ENCODE data around the gene OR52E5.

Gene OR52E5

DNA sequence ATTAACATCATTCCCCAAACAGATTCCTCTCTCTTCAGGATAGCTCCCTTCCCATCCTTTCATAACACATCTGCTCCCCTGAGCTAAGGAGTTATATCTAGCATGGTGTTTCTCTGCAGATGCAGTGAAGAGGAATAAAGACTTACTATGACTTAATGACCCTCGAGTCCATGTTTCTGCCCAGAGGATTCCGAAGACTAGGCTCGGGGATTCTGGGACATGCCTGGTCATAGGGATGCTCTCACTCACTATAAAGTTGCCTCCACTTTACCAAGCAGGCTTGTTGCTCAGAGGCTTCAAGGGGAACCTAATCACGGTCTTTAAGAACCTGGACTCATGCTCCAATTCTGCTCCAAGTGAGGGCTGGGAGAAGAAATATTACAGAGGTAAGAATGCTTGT lies 12.7 kb upstream of the OR52E5 start, which contains the start of gene OR52E4:
TSS of gene OR52E4 (plus strand) at position 301 of the 400 bp plus-strand sequence. CDS start 3,664 bp downstream, outside the sequence.
- TF ChIP-seq, protein P1, sequence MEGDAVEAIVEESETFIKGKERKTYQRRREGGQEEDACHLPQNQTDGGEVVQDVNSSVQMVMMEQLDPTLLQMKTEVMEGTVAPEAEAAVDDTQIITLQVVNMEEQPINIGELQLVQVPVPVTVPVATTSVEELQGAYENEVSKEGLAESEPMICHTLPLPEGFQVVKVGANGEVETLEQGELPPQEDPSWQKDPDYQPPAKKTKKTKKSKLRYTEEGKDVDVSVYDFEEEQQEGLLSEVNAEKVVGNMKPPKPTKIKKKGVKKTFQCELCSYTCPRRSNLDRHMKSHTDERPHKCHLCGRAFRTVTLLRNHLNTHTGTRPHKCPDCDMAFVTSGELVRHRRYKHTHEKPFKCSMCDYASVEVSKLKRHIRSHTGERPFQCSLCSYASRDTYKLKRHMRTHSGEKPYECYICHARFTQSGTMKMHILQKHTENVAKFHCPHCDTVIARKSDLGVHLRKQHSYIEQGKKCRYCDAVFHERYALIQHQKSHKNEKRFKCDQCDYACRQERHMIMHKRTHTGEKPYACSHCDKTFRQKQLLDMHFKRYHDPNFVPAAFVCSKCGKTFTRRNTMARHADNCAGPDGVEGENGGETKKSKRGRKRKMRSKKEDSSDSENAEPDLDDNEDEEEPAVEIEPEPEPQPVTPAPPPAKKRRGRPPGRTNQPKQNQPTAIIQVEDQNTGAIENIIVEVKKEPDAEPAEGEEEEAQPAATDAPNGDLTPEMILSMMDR (IDR thresholded peaks at IDR 0.05; ENCODE audit: low read depth, low read length) = no peak
- no peak within 1 kb of the TSS for H3K4me3 ChIP-seq (replicated peaks in 1 of 2; ENCODE audit: low read depth in 2 of 2, low read length in 2 of 2)
- DNase-seq (ENCODE audit: low read depth in 2 of 2) = no peak

DNA sequence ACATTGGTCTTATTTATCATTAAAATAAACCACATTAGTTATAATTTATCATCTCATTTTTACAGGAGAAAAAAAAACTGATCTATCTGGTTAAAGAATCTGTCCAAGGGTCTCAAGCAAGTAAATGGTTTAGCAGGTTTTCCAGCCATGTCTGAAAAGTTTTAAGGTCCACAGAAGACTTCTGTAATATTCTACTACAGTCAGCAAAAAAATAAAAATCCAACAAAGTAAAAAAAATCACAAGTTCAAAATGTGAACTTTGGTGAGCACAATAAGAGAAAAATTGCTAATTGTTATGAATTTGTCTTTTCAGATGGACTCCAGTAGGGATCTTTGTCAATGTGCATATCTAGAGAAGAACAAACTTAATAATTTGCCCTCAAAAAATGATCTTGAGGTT lies 11.3 kb upstream of the OR52E5 start:
- DNase-seq (ENCODE audit: low read depth in 2 of 2) = no peak
- H3K4me3 ChIP-seq (replicated peaks in 1 of 2; ENCODE audit: low read depth in 2 of 2, low read length in 2 of 2) = no peak overlapping the region
- TF ChIP-seq, protein P1 (IDR thresholded peaks at IDR 0.05; ENCODE audit: low read depth, low read length) = no peak

DNA sequence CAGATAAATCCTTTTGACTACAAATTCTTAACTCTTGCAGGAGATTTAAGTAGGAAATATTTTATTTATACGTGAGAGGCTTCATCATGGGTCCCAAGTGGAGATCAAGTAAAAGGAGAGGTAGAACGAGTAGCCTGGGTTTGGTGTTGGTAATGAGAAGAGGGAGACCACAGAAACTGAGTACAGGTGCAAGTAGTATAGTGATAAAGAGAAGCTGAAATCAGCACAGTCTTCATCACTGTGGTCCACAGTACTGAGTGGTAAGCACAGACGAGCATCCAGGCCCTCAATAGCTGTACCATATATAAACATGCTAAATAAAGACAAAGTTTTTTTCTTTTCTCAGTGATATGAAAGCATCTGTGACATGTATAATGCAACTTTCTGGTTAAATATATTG lies 5.8 kb upstream of the OR52E5 start:
- no peak overlapping the region for H3K4me3 ChIP-seq (replicated peaks in 1 of 2; ENCODE audit: low read depth in 2 of 2, low read length in 2 of 2)
- DNase-seq (ENCODE audit: low read depth in 2 of 2) = no peak
- TF ChIP-seq, protein P1 (IDR thresholded peaks at IDR 0.05; ENCODE audit: low read depth, low read length) = no peak

DNA sequence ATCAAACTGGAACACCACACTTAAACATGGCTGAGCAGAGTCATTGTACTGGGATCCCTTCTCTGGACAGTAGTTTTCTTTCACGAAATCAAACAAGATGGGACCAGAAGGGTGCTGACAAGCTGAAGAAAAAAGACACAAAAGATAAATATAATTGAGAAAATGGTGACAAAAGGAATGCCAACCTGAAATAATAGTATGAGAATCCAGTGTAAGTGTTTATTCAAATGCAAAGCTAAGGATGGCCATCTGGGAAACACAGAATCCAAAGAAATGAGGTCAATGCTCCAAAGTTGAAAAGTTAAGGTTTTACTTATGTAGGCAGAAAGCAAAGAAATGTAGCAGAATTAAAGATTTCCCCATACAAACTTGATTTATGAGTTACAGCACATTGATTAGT lies 5.3 kb upstream of the OR52E5 start:
- no peak for DNase-seq (ENCODE audit: low read depth in 2 of 2)
- TF ChIP-seq, protein P1 (IDR thresholded peaks at IDR 0.05; ENCODE audit: low read depth, low read length) = no peak
- no peak overlapping the region for H3K4me3 ChIP-seq (replicated peaks in 1 of 2; ENCODE audit: low read depth in 2 of 2, low read length in 2 of 2)

DNA sequence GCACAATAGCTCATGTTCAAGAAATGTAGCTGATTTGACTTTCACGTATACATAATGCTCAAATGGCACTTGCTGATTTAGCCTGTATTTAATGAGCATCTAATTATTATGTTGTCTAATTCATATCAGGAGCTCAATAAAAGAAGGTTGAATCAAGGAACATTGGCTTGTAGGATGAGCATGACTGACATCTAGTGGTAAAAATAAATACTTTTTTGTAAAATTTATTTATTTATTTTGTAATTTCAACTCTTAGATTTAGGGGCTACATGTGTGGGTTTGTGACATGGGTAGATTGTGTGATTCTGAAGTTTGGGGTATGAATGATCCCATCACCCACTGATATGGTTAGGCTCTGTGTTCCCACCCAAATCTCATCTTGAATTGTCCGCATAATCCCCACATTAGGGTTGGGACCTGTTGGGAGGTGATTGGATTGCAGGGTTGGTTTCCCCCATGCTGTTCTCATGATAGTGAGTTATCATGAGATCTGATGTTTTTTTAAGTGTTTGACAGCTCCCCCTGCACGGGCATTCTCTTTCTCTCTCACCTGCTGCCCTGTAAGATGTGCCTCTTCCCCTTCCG lies 1.7 kb upstream of the OR52E5 start:
- TF ChIP-seq, protein P1 (IDR thresholded peaks at IDR 0.05; ENCODE audit: low read depth, low read length) = peak; percentile 42
- DNase-seq (ENCODE audit: low read depth in 2 of 2) = peak; percentile 36
- no peak overlapping the region for H3K4me3 ChIP-seq (replicated peaks in 1 of 2; ENCODE audit: low read depth in 2 of 2, low read length in 2 of 2)

DNA sequence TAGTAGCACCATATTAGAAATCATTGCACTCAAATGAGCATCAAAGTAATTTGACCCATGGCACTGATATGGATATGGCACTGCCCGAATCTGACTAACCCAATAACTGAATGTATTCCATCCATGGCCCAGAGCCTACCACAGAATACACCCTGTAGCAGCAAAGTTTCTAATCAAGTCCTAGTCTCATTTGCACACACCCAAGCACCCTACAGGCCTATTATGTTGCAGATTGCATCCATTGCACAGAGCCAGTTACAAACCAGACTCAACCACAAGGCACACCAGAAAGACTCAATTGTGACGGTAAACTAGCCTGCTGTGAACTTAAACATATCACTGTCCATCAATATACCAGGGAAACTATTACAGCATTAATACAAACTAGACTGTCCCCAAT lies 6.5 kb downstream of the OR52E5 start:
- DNase-seq (ENCODE audit: low read depth in 2 of 2) = no peak
- TF ChIP-seq, protein P1 (IDR thresholded peaks at IDR 0.05; ENCODE audit: low read depth, low read length) = no peak
- H3K4me3 ChIP-seq (replicated peaks in 1 of 2; ENCODE audit: low read depth in 2 of 2, low read length in 2 of 2) = no peak overlapping the region

DNA sequence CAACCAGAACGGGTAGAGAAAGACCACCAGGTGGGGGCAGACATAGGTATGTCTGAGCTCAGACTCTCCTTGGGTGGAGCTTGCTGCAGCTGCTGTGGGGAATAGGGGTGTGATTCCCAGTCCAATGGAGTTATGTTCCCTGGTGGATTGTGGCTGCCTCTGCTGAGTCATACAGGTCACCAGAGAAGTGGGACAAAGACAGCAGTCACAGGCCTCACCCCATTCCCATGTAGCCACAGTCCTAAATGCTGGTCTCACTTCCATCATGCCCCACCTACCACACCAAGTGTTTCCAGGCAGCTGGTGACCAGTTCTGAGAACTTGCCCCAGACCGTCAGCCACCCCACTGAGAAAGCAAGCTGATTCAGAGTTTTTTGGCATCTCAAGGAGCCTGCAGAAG lies 17.5 kb downstream of the OR52E5 start:
- TF ChIP-seq, protein P1 (IDR thresholded peaks at IDR 0.05; ENCODE audit: low read depth, low read length) = no peak
- DNase-seq (ENCODE audit: low read depth in 2 of 2) = no peak
- no peak overlapping the region for H3K4me3 ChIP-seq (replicated peaks in 1 of 2; ENCODE audit: low read depth in 2 of 2, low read length in 2 of 2)
